Immature natural killer cell (primary cell): ENCODE measurements around the gene AREL1. TPM values are rescaled to one million over a fixed set of nuclear protein-coding genes. Genes with fewer than 3 reads are reported as not detected.
A peak's percentile ranks its signal among the peaks of the same experiment; 100 is the strongest.

Experiments
- DNase-seq, 3 donors: peaks; one replicate each; pipeline ENCODE4 v3.0.0; 2022; ENCODE audit warnings: mixed read lengths in 1 of 3
- H3K27ac Mint-ChIP-seq, 6 donors: one replicate each; pipeline ENCODE4 v1.8.0; 2020; ENCODE audit warnings: mixed read lengths in 6 of 6, mild to moderate bottlenecking in 5 of 6, inconsistent platforms in 4 of 6, moderate library complexity in 3 of 6
- H3K27me3 Mint-ChIP-seq, 3 donors: one replicate each; pipeline ENCODE4 v1.8.0; 2020 to 2021; ENCODE audit warnings: low read depth in 3 of 3, mild to moderate bottlenecking in 3 of 3, mixed read lengths in 3 of 3, moderate library complexity in 3 of 3, inconsistent platforms in 1 of 3
- H3K36me3 Mint-ChIP-seq, 3 donors: one replicate each; pipeline ENCODE4 v1.8.0; 2020; ENCODE audit warnings: mixed read lengths in 3 of 3, inconsistent platforms in 2 of 3, mild to moderate bottlenecking in 2 of 3
- H3K4me1 Mint-ChIP-seq, 2 donors: one replicate each; pipeline ENCODE4 v1.8.0; 2020; ENCODE audit warnings: inconsistent platforms in 2 of 2, mild to moderate bottlenecking in 2 of 2, mixed read lengths in 2 of 2, moderate library complexity in 1 of 2
- H3K4me3 Mint-ChIP-seq, 5 donors: one replicate each; pipeline ENCODE4 v1.8.0; 2020; ENCODE audit warnings: mild to moderate bottlenecking in 5 of 5, mixed read lengths in 5 of 5, inconsistent platforms in 3 of 5, moderate library complexity in 3 of 5
- H3K9me3 Mint-ChIP-seq, 6 donors: one replicate each; pipeline ENCODE4 v1.8.0; 2020; ENCODE audit warnings: mild to moderate bottlenecking in 6 of 6, mixed read lengths in 6 of 6, inconsistent platforms in 4 of 6, moderate library complexity in 3 of 6
- polyA plus RNA-seq, 3 donors: library from polyadenylated mRNA; unstranded; fragments of 300-500 nt; fragmentation: Illumina TruSeq; gene quantifications; one replicate each; pipeline ENCODE4 v1.2.3, GENCODE V29; 2021

The AREL1 gene
- polyA plus RNA-seq, 3 donors from 2014 or later, result 11.9 to 30.6 (median 14.0) TPM

DNA sequence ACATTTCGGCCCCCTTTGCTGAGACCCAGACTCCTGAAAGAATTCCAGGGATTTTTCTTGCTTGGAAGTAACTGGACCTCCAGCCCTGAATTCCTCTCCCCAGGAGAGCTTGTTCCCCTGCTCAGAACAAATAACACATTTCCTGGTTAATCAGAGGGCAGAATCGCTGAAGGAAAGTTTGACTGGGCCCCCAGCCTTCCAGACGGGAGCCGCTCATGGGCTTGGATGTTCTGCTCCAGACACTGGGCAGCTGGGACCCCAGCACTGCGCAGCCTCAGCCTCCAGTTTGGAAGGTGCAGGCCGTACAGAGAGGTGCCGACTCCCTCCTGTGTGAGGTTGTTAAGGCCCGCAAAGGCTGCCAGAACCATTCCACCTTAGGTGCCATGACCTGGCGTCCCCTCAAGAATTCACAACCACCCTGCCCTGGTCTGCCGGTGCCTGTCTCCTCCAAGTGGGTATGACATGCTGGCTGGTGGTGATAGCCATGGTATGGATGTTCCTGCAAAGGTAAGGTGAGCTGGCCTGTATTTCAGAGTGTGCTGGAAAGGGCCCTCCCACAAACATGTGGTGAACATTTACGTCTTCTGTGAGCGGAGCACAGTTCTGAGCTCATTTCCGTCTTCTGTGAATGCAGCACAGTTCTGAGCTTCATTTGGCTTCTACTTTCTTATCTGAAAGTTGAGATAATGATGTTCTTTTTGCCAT is 95.7 kb downstream of the AREL1 start:
- Mint-ChIP-seq H3K4me1 (peaks cover 88 to 89% of the 10 kb centered on the region in 2 donors), H3K4me3 (peak overlapping the region; percentile 78 to 83 (median 81)), H3K27ac (peak overlapping the region; percentile 94 to 99 (median 97)), H3K9me3 (no peaks in the 10 kb centered on the region), H3K36me3 (peaks cover 0 to 3% (median 3%) of the 10 kb centered on the region in 3 donors), H3K27me3 (peaks cover 18 to 28% (median 24%) of the 10 kb centered on the region in 3 donors)
- DNase-seq, result peak; percentile 63 to 72 (median 65)

DNA sequence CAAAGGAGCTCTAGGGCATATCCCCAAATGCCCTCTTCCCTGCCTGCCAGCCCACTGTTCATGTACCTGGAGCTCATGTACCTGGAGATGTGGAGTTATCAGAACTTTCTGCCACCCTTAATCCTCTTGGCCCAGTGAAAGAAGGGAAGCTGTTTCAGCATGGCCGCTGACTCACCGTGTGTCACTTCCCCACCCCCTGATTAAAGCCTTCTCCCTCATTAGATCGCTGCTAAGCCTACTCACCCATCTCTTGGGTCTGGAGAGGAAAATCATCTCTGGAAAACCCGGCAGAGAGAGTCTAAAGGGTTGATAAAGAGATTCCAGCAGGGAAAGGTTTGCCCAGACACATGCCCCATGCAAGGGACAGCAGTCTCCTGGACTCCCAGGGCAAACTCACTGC is 96.4 kb downstream of the AREL1 start:
- no peak for DNase-seq
- Mint-ChIP-seq H3K4me1 (peaks cover 81 to 83% of the 10 kb centered on the region in 2 donors), H3K9me3 (no peaks in the 10 kb centered on the region), H3K36me3 (peaks cover 0 to 3% (median 3%) of the 10 kb centered on the region in 3 donors), H3K4me3 (peak overlapping the region in 4 of 5 donors; percentile 8 to 64 (median 21)), H3K27ac (peak overlapping the region in 5 of 6 donors; percentile 96 to 99 (median 98)), H3K27me3 (peaks cover 18 to 28% (median 24%) of the 10 kb centered on the region in 3 donors)

DNA sequence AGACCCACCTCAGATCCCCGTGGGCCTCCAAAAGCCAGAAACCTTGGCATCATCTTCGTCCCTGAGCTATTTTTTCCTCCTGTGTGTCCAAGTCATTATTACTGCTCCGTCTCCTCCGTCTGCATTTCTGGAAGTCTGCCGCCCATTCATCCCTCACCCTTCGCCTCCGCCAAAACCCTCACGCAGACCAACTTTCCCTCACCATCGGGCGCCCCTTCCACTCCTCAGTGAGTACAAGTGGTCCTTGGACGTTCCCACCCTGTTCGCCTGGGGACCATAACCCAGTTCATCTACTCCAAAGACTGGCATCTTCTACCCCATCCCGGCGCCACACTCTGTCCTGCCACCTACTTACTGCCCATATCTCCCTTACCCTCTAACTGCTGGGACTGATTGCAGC is 97.1 kb downstream of the AREL1 start:
- Mint-ChIP-seq H3K27me3 (peaks cover 18 to 28% (median 24%) of the 10 kb centered on the region in 3 donors), H3K4me3 (peak overlapping the region in 3 of 5 donors; percentile 6 to 47 (median 16))

DNA sequence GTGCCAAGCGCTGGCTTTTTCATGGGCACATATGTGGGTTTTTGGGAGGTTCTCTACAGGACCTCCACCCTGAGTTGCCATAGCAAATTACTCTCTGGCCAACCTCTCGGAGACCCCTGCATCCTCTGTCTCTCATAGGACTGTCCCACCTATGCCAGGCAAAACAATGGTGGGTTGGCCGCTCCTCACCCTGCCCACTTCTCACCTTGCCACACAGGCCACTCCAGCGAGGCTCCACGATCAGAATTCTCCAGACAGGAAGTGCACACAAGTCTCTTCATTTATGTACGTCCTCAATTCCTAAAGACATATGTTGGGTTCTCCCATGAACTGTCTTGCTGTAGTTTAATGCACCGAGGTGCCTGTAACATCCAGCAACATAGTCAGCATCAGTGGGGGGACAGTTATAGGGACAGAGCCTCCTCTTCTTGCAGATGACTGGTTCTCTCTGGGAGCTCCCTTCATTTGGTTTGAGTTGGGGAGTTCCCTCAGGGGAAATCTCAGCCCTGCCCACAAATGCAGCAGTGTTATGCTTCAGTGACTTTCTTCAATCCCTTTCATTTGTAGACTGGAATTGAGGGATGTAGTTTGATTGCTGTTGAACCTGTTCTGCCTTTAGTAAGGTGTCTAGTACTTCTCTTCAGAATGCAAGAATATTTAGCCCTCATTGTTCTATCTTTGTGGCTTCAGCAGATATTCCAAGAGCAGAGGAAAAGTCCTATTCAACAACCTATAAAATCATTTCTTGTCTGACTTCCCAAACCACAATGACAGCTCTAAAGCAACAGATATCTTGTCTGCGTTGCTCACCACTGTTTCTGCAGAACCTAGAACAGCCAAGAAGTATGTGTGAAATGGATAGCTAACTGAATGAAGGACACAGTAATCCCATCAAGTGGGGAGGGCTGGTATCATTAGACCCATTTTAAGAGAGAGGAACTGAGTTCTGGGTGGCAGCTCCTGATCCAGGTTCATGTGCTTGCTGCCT is 98.1 kb downstream of the AREL1 start:
- DNase-seq, result no peak
- Mint-ChIP-seq H3K4me3 (peak overlapping the region in 4 of 5 donors; percentile 18 to 41 (median 25)), H3K27me3 (peaks cover 18 to 29% (median 19%) of the 10 kb centered on the region in 3 donors), H3K27ac (peak overlapping the region in 5 of 6 donors; percentile 46 to 96 (median 79)), H3K36me3 (peaks cover 0 to 3% (median 3%) of the 10 kb centered on the region in 3 donors), H3K4me1 (peaks cover 73 to 74% of the 10 kb centered on the region in 2 donors), H3K9me3 (no peaks in the 10 kb centered on the region)

More for the DNA sequence above, 97.1 kb downstream of the AREL1 start:
- no peaks in the 10 kb centered on the region for H3K9me3 Mint-ChIP-seq
- DNase-seq, result no peak
- peaks cover 74 to 77% of the 10 kb centered on the region in 2 donors for H3K4me1 Mint-ChIP-seq
- peaks cover 0 to 3% (median 3%) of the 10 kb centered on the region in 3 donors for H3K36me3 Mint-ChIP-seq
- peak overlapping the region in 5 of 6 donors; percentile 66 to 96 (median 75) for H3K27ac Mint-ChIP-seq

DNA sequence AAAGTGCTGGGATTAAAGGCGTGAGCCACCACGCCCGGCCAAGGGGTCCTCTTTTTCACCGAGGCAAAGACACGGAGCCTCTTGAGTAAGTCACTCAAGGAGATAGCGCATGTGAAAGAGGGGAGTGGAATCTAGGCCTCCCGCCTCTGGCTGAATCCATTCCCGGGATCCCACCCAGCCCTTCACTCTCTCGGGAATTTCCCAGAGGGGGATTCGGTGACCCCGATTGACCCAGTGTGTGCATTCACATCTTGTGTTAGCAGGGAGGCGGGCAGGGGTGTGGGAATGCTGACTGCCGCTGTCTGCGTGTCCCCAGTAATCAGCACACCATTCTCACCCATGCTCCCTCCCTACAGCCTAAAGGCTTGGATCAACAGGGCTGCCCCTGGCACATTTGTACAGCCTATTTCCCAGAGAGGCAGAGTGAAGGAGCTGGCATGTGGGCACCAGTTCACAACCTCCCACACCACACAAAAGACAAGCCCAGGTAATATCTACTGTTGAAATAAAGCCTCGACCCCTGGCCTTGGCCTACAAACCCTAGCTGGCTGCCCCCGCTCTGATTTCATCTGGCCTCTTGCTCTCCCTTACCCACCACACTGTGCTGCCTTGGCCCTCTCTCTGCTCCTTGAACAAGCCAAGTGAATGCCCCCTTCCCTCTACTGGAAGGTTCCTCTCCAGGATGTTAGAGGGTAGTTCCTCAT is 99.5 kb downstream of the AREL1 start:
- Mint-ChIP-seq H3K9me3 (no peaks in the 10 kb centered on the region), H3K4me3 (peak overlapping the region; percentile 62 to 72 (median 65)), H3K27ac (peak overlapping the region in 4 of 6 donors; percentile 29 to 77 (median 71)), H3K4me1 (peaks cover 69 to 70% of the 10 kb centered on the region in 2 donors), H3K36me3 (peaks cover 0 to 3% (median 3%) of the 10 kb centered on the region in 3 donors), H3K27me3 (peaks cover 13 to 23% (median 16%) of the 10 kb centered on the region in 3 donors)
- no peak for DNase-seq

DNA sequence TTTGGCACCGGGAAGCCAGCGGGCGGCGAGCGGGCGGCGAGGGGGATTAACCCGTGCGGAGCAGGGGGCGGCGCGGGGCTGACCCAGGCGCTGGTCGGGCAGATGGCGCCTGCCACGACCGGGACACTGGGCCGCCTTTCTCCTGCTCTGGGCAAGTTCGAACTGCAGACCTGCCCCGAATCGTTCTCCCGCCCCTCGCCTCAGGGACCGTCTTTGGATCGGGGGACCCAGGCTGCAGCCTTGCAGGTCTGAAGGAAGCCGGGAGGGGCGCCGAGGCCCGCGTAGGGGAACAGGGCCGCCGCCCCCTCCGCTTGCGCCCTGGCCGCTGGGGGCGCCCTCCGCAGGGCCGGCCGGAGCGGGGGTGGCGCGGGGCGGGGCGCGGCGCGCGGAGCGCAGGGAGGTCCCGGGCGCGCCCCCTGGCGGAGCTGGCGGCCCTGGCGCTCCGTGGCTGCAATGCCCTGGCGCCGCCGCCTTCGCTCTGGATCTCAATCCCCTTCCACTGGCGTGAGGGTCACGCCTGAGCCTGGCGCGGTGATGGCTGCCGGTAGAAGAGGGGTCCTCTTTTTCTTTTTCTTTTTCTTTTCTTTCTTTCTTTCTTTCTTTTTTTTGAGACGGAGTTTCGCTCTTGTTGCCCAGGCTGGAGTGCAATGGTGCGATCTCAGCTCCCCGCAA is 100.4 kb downstream of the AREL1 start:
- peaks cover 5 to 14% (median 7%) of the 10 kb centered on the region in 3 donors for H3K27me3 Mint-ChIP-seq
- H3K9me3 Mint-ChIP-seq, result no peaks in the 10 kb centered on the region
- peaks cover 0 to 3% (median 0%) of the 10 kb centered on the region in 3 donors for H3K36me3 Mint-ChIP-seq
- peaks cover 60 to 61% of the 10 kb centered on the region in 2 donors for H3K4me1 Mint-ChIP-seq
- H3K27ac Mint-ChIP-seq, result peak overlapping the region in 1 of 6 donors; percentile 28
- H3K4me3 Mint-ChIP-seq, result peak overlapping the region; percentile 66 to 79 (median 78)
- peak; percentile 88 to 90 (median 89) for DNase-seq

DNA sequence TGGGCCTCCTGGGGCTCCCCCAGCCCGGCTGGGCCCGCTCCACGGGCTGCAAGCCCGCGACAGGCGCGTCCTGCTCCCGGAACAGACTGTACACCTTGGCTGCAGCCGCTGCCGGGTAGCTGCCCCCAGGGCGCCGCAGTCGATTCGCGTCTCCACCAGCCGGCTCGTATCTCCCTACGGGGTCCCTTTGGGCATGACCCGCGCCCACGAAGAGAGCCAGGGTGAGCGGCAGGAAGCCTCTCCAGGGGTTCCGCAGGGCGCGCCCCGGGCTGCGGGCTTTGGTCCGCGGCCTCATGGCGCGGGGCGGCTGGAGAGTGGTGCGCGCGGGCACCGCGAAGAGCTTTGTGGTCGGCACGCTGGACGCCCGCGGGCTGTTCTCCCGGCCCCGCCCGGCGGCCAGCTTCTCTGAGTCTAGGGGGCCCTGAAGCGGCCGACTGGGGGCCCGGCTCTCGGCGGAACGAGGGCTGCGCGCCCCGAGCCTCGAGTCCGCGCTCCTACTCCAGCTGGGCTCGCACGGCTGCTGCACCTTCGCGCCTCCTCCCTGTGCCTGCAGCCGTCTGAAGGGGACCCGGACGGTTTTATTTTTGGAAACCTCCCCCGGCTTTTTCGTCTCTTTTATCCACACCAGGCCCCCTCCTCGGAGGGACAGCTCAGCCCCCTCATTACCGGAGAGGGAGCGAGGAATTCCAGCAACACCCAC is 101.1 kb downstream of the AREL1 start, which contains the start of gene LTBP2:
TSS of gene LTBP2 (minus strand) at position 588 of the 700 bp plus-strand sequence. CDS start at position 295, 293 bp downstream.
- DNase-seq, result peak in 1 of 3 donors; percentile 31
- peak within 1 kb of the TSS in 1 of 6 donors; percentile 28 for H3K27ac Mint-ChIP-seq
- H3K27me3 Mint-ChIP-seq, result peaks cover 5 to 10% (median 6%) of the 10 kb centered on the region in 3 donors
- H3K4me3 Mint-ChIP-seq, result peak within 1 kb of the TSS; percentile 71 to 81 (median 78)
- peaks cover 0 to 3% (median 0%) of the 10 kb centered on the region in 3 donors for H3K36me3 Mint-ChIP-seq
- no peaks in the 10 kb centered on the region for H3K9me3 Mint-ChIP-seq
- peaks cover 53 to 54% of the 10 kb centered on the region in 2 donors for H3K4me1 Mint-ChIP-seq

Other genes with a start within 250 kb of the AREL1 start
- gene NPC2, start 219.8 kb downstream of the AREL1 start, polyA plus RNA-seq, result 100 to 1,000 TPM in 1 of 3 donors, 10 to 100 TPM in 2; 86.3 to 128 (median 92.8) TPM
- 10 to 100 TPM; 46.2 to 58.1 (median 55.0) TPM for gene ISCA2, start 219.3 kb downstream of the AREL1 start, polyA plus RNA-seq
- under 1 TPM; 0.29 to 0.66 (median 0.30) TPM for gene LTBP2, start 100.8 kb downstream of the AREL1 start, polyA plus RNA-seq
- 10 to 100 TPM; 25.9 to 34.2 (median 31.8) TPM for gene FCF1, start 64 bp upstream of the AREL1 start, polyA plus RNA-seq
- gene YLPM1, start 50.2 kb upstream of the AREL1 start, polyA plus RNA-seq, result 10 to 100 TPM in 1 of 3 donors, 1 to 10 TPM in 2; 3.8 to 17.2 (median 4.8) TPM
- 1 to 10 TPM in 1 of 3 donors, not detected in 2; 1.7 TPM for gene PROX2, start 163.1 kb upstream of the AREL1 start, polyA plus RNA-seq
- 10 to 100 TPM in 1 of 3 donors, 1 to 10 TPM in 2; 7.7 to 13.1 (median 9.0) TPM for gene DLST, start 168.8 kb upstream of the AREL1 start, polyA plus RNA-seq
- gene RPS6KL1, start 210.2 kb upstream of the AREL1 start, polyA plus RNA-seq, result 1 to 10 TPM in 1 of 3 donors, under 1 TPM in 1, not detected in 1; 0.34 to 1.3 TPM
- gene PGF, start 242.5 kb upstream of the AREL1 start, polyA plus RNA-seq, result under 1 TPM in 2 of 3 donors, not detected in 1; 0.06 to 0.07 TPM